Measurements from ENCODE around the gene LTBP1.

LTBP1 gene

DNA sequence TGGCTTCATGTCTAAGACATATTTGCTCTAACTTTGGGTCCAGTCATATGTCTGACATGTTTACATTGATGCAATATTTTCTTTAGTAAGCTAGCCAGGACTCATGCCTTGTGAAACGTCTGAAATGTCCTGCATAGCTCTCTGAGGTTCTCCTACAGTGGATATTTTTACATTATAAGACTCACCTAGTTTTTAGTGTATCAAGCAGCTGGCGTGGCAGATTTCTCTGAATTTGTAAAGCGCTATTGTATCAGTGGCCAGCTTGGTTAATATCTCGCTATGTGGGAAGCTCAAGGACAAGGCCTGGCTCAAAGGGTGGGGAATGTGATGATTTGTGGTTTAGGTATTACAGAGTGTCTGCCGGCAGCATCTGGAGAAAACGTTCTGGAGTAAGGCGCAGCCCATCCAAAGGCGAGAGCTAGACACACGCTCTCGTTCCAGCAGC, 164.3 kb downstream of the LTBP1 start:
- DNase-seq (ENCODE audit: low read depth in 2 of 2), result no peak

DNA sequence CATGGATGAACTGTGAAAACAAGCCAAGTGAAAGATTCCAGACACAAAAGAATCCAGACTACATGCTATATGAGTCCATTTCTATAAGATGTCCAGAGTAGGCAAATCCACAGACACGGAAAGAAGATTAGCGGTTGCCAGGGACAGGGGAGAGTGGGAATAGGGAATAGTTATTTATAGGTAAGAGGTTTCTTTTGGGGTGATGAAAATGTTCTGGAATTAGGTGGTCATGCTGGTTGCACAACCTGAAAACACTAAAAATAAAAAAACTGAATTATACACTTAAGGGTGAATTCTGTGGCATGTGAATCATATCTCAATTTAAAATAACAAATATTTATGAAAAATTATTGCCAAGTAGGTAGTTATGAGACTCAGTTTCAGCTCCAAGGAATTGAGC, 168.4 kb downstream of the LTBP1 start:
- DNase-seq (ENCODE audit: low read depth in 2 of 2), result no peak

- DNase-seq (ENCODE audit: low read depth in 2 of 2), result no peak
Observed at GRCh38 chr2:33115728-33116127, 169.0 kb downstream of the LTBP1 start.

DNA sequence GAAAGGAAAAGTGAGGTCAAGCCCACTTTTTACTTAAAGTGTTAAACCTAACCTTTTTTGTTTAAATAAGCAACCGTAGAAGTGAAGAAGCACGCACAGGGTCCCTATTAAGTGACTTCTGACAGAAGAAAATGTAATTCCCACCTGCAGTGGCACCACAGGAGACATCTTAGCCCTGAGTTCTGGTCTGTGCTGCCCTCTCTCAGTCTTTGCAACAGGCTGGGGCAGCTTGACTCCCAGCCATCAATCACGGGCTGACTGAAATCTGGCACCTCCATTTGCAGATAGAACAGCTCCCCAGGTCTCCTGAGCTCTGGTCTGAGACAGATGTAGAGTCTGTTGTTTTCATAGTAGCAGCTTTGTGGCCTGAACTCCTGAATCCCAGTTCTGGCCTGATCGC, 170.0 kb downstream of the LTBP1 start:
- no peak for DNase-seq (ENCODE audit: low read depth in 2 of 2)

DNA sequence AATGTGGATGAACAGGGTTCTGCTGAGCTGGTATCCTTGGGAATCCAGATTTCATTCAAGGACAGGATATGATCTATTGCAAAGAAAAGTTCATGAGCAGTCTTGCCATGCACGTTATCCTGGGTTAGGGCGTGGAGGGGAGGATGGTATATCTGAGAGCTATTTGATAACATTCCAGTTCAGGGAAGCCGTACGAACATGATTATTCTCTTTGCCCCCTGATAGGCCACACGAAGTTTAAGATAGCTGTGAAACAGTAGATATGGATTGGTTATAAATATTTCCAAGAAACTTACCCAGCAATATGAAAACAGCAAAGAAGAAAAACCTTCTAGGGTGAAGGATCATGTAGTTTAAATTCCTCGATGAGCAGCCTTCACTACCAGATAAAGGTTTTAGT, 171.9 kb downstream of the LTBP1 start:
- no peak for DNase-seq (ENCODE audit: low read depth in 2 of 2)

DNA sequence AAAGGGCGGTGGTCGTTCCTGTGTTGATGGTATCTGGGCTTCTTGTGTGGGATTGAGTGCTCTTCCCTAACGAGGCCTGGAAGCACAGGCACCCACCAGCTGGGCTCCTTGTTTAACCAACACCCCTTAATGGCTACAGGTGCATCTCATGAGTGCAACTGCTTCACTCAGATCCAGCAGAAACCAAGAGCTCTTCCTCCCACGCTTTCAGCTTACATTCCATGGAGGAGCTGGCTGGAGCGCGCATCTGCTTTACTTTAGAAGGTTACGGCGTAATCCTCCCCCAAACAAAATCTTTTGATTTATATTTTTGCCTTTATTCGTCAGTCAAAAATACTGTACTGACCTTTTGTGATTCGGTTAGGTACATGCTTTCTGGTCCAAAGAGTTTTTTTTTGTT, 174.7 kb downstream of the LTBP1 start:
- no peak for DNase-seq (ENCODE audit: low read depth in 2 of 2)

GRCh38 chr2:33121925-33122324, 175.2 kb downstream of the LTBP1 start:
- DNase-seq (ENCODE audit: low read depth in 2 of 2), result no peak

- no peak for DNase-seq (ENCODE audit: low read depth in 2 of 2)
Observed at GRCh38 chr2:33122726-33123125, 176.0 kb downstream of the LTBP1 start.

DNA sequence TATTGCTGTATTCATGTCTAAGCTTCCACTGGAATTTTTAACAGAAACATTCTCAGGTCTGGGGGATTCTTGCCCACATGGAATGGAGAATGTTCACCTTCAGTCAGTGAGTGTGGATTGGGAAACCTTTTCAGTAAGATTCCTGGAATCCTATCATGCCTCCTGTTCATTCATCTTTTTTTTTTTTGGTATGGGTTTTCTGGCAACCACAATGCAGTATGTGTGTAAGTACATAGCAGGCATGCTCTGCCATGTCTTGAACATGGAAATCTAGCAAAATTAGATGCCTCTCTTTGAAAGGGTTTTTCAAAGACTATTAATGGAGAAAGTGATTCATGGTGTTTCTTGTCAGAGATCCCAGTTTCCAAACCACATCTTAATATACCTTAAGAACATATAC, 176.5 kb downstream of the LTBP1 start:
- DNase-seq (ENCODE audit: low read depth in 2 of 2), result no peak

- no peak for DNase-seq (ENCODE audit: low read depth in 2 of 2)
Observed at GRCh38 chr2:33126552-33126951, 179.8 kb downstream of the LTBP1 start.

GRCh38 chr2:33126958-33127357, 180.2 kb downstream of the LTBP1 start:
- DNase-seq (ENCODE audit: low read depth in 2 of 2), result no peak

GRCh38 chr2:33129263-33130053, 182.7 kb downstream of the LTBP1 start:
- DNase-seq (ENCODE audit: low read depth in 2 of 2), result no peak

GRCh38 chr2:33130054-33130447, 183.3 kb downstream of the LTBP1 start:
- no peak for DNase-seq (ENCODE audit: low read depth in 2 of 2)

DNA sequence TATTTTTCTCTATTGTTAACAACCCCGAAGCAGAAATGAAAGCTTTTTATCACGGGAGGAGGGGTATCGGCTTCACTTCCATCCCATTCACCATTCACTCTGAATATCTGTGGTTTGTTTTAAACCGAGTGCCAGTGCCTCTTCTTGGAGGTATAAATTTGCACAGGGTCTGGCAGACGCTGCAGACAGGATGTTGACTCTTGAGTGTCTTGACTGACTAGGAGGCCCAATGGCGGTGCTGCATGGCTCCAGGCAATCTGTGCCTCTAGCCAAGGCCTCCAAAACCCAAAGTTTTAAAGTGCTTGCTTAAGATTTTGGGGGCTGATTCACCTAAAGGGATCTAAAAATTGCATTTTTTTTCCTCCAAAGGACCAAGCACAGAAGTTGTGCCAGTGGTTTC, 183.8 kb downstream of the LTBP1 start:
- no peak for DNase-seq (ENCODE audit: low read depth in 2 of 2)

- no peak for DNase-seq (ENCODE audit: low read depth in 2 of 2)
Observed at GRCh38 chr2:33131111-33131510, 184.4 kb downstream of the LTBP1 start.

- DNase-seq (ENCODE audit: low read depth in 2 of 2), result no peak
Observed at GRCh38 chr2:33131749-33132148, 185.0 kb downstream of the LTBP1 start.

DNA sequence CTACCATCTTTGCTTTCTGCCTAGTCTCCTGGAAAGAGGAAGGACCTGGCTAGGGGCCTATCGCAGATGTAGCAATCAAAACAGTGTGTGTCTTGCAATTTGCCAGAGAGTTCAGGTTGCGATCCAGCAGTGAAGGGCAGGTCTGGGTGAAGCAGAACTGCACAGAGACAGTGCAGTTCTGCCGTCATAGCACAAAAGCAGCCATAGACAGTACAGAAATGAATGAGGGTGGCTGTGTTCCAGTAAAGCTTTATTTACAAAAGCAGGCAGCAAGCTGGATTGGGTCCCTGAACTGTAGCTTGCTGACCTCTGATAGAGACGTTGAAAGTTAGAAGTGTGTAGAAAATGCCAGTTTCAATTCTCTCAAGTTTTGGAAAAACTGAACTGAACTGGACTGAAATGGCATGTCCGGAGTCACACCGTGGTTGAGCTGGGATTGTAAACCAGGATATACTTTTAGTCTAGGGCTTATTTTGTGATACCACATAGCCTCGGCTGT, 186.8 kb downstream of the LTBP1 start:
- DNase-seq (ENCODE audit: low read depth in 2 of 2), result no peak

GRCh38 chr2:33134086-33134771, 187.5 kb downstream of the LTBP1 start:
- DNase-seq (ENCODE audit: low read depth in 2 of 2), result no peak

GRCh38 chr2:33134791-33135560, 188.2 kb downstream of the LTBP1 start:
- DNase-seq (ENCODE audit: low read depth in 2 of 2), result no peak

DNA sequence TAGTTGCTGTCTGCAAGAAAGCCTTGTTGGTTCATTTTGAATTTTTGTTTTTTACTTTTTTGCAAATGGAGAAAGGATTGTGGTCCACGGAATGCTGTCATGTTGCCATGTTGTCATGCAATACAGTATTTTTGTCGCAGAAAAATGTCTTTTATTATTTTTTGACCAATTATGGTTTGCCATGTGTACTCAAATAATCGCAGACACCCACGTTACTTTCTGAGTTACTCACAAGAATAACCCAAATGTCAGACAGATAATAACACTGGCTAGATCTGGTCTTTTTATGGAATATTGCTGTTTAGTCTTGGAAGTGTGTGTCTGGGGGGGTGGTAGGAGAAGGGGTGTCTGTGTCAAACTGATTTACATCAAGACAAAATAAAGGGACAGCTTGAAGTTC, 188.9 kb downstream of the LTBP1 start:
- no peak for DNase-seq (ENCODE audit: low read depth in 2 of 2)

DNA sequence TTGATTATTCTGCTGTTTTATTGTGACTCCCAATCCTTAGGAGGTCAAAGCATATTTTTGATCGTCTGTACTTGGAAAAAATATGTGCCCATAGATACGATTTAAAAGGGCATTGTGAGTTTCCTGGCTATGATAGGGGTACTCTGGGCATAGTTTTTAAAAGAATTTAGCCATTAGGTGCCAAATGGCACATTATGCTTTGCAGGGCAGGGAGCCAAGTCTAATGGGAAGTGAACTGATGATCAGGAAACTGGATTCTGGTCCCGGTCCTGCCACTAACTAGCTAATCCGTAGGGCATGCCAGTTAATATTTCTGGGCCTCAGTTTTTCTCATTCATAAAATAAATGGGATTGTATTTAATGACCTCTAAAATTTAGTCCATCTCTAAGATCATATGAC, 189.3 kb downstream of the LTBP1 start:
- no peak for DNase-seq (ENCODE audit: low read depth in 2 of 2)

GRCh38 chr2:33136566-33136965, 189.8 kb downstream of the LTBP1 start:
- no peak for DNase-seq (ENCODE audit: low read depth in 2 of 2)

Measured in stimulated activated CD8-positive, alpha-beta memory T cell treated with anti-CD3 and anti-CD28 coated beads, Interleukin-7, amount 100 ng/mL, for 1 hour (primary cell).